ENCODE results near the gene PNMA6F.

GRCh38 chrX:153361781-153362397 lies 40.3 kb upstream of the PNMA6F start:
- TF ChIP-seq POLR2A (IDR thresholded peaks at IDR 0.05) (no peak), CTCF (IDR thresholded peaks at IDR 0.05) (no peak)

Measured in uterus (tissue), 2 donors.